HepG2 (cell line): ENCODE results near the gene LAMB4. TPM values are rescaled to one million over a fixed set of nuclear protein-coding genes. Genes with fewer than 3 reads are reported as not detected.

Experiments
- ATAC-seq: fragments of 200-7000 bp; cut with Tn5 transposase; 3 replicates; pipeline ENCODE4 v1.9.1; 2020; ENCODE audit warnings: mild to moderate bottlenecking, moderate library complexity
- BruUV-seq: library from RNA; stranded (reverse); fragments of 400-500 nt; replicated peaks from 2 replicates; lab custom pipeline; 2021; lab: Mats Ljungman, UMichigan
- CTCF ChIA-PET: fragments of 300-600 bp; formaldehyde crosslinking; extraction: SDS; loops from one replicate; lab custom pipeline; 2021; ENCODE audit warnings: low total read pairs, inconsistent platforms, low intra/inter-chr PET ratio; lab: Yijun Ruan, JAX
- POLR2A ChIA-PET: fragments of 350-600 bp; sonication (Branson Sonifier 250); formaldehyde crosslinking; loops from one replicate; lab custom pipeline; 2020; ENCODE audit warnings: antibody characterized with exemption, inconsistent platforms; lab: Yijun Ruan, JAX
- DNase-seq: peaks from one replicate; pipeline ENCODE4 v3.0.0-alpha.2; 2015; ENCODE audit warnings: low spot score
- FAIRE-seq: peaks from 3 replicates; lab custom pipeline; 2011; peaks lifted over from hg19 to GRCh38; lab: Jason Lieb, UNC
- H2AFZ ChIP-seq: one replicate; pipeline ENCODE4 v1.6.1; 2011; ENCODE audit warnings: low read length, inconsistent platforms
- H3K27ac ChIP-seq: fragments of 300-600 bp; 3 replicates; pipeline ENCODE4 v1.8.0; 2011; ENCODE audit warnings: mixed run types, mild to moderate bottlenecking, mixed read lengths, low read length, inconsistent platforms; ENCODE audit not compliant: insufficient read depth; ENCODE audit errors: extremely low read length
- H3K27me3 ChIP-seq, 2 experiments: fragments of 200-600 bp in 1 of 2; 2 replicates in 1 of 2; 3 replicates in 1 of 2; pipeline versions ENCODE4 v1.6.0 to v1.8.0; 2011; ENCODE audit warnings: low read length in 2 of 2, mild to moderate bottlenecking in 2 of 2, moderate library complexity in 2 of 2, inconsistent platforms in 1 of 2; ENCODE audit not compliant: insufficient read depth in 2 of 2, control insufficient read depth in 1 of 2
- H3K36me3 ChIP-seq, 2 experiments: fragments of 200-600 bp in 1 of 2; replicated peaks in 1 of 2; 2 replicates in 1 of 2; 3 replicates in 1 of 2; pipeline versions ENCODE4 v1.5.1 to v1.8.0; 2011; ENCODE audit warnings: low read length in 2 of 2, inconsistent platforms in 1 of 2; ENCODE audit not compliant: insufficient read depth in 2 of 2, control insufficient read depth in 1 of 2
- H3K4me1 ChIP-seq: 2 replicates; pipeline ENCODE4 v1.5.1; 2012; ENCODE audit warnings: low read length, inconsistent platforms; ENCODE audit not compliant: insufficient read depth
- H3K4me2 ChIP-seq: 2 replicates; pipeline ENCODE4 v1.6.0; 2011; ENCODE audit warnings: low read depth, low read length, inconsistent platforms
- H3K4me3 ChIP-seq, 3 experiments: fragments of 200-600 bp in 1 of 3; sonication (generic), shearing (Covaris generic) in 1 of 3; replicated peaks in 1 of 3; 2 replicates each; pipeline ENCODE4 v1.5.1; 2011 to 2016; ENCODE audit warnings: low read length in 3 of 3, inconsistent platforms in 2 of 3, low read depth in 2 of 3, mild to moderate bottlenecking in 2 of 3, control low read depth in 1 of 3, mixed read lengths in 1 of 3; ENCODE audit not compliant: insufficient read depth in 1 of 3
- H3K79me2 ChIP-seq: one replicate; pipeline ENCODE4 v1.6.1; 2011; ENCODE audit warnings: low read length, inconsistent platforms; ENCODE audit not compliant: insufficient read depth
- H3K9ac ChIP-seq: 2 replicates; pipeline ENCODE4 v1.6.0; 2011; ENCODE audit warnings: mild to moderate bottlenecking, low read depth, low read length, inconsistent platforms; ENCODE audit not compliant: insufficient read depth
- H3K9me3 ChIP-seq: 2 replicates; pipeline ENCODE4 v1.5.1; 2012; ENCODE audit warnings: mild to moderate bottlenecking, low read length
- H4K20me1 ChIP-seq: 2 replicates; pipeline ENCODE4 v1.6.0; 2011; ENCODE audit warnings: inconsistent platforms, mild to moderate bottlenecking, low read length, moderate library complexity; ENCODE audit not compliant: insufficient read depth
- DBP ChIP-seq: sonication (generic); formaldehyde crosslinking; IDR thresholded peaks from 2 replicates; pipeline ENCODE4 v1.4.0; 2020; ENCODE audit warnings: missing genetic modification reagents; ENCODE audit errors: not compliant biosample characterization
- DRAP1 ChIP-seq: IDR thresholded peaks from 2 replicates; pipeline ENCODE4 v1.6.1; 2016; ENCODE audit warnings: missing genetic modification reagents, missing compliant biosample characterization
- TAF15 ChIP-seq: fragments of 200-400 bp; formaldehyde crosslinking; IDR thresholded peaks from one replicate; pipeline ENCODE4 v1.6.1; 2018; ENCODE audit warnings: mild to moderate bottlenecking, low read depth, low read length; ENCODE audit not compliant: poor library complexity, severe bottlenecking
- ZFP36L2 ChIP-seq: sonication (generic); formaldehyde crosslinking; IDR thresholded peaks from 2 replicates; pipeline ENCODE4 v1.4.0; 2020; ENCODE audit warnings: missing genetic modification reagents
- WGBS: methylation state at CpG from one replicate; pipeline ENCODE4 v1.1.6; 2017; ENCODE audit warnings: low lambda C conversion rate; 5-methylcytosine and 5-hydroxymethylcytosine counted together
- in situ Hi-C: cut with HindIII; loops from 2 replicates; pipeline ENCODE4 v1.10.0; 2017; ENCODE audit warnings: low pct_unique_long_range_greater_than_20kb; ENCODE audit not compliant: extremely low pct_ligation_motif_present
- intact Hi-C: fragments of 100-400 bp; cut with micrococcal nuclease; formaldehyde crosslinking; loops from one replicate; pipeline ENCODE4 v1.10.0; 2022; ENCODE audit not compliant: unreplicated experiment
- polyA plus RNA-seq, 8 experiments: library from polyadenylated mRNA; depleted of rRNA in 3 of 8; stranded (reverse) in 7 of 8; unstranded in 1 of 8; fragments of >200 nt; fragmentation: Illumina TruSeq in 4 of 8; extraction: Trizol in 4 of 8; gene quantifications; 2 replicates each; pipeline versions ENCODE4 v1.2.1 to v1.2.3, GENCODE V29; 2011 to 2016; ENCODE audit warnings: low read depth in 4 of 8, missing spikeins in 1 of 8, mixed read lengths in 1 of 8; ENCODE audit not compliant: insufficient read depth in 1 of 8
- total RNA-seq, 5 experiments: library from RNA; depleted of rRNA; stranded (reverse); fragments of >200 nt; fragmentation: Illumina TruSeq; extraction: Trizol; gene quantifications; 2 replicates each; pipeline ENCODE4 v1.2.3, GENCODE V29; 2016; ENCODE audit warnings: low read depth in 1 of 5
- TF ChIP-seq, protein P1 (sequence below): sonication (generic); formaldehyde crosslinking; IDR thresholded peaks from 2 replicates; pipeline ENCODE4 v1.4.0; 2020; ENCODE audit warnings: missing genetic modification reagents, borderline replicate concordance

LAMB4 gene
- total and polyA plus RNA-seq, 2 of the 13 experiments (the other 11 are each of a cell fraction or from before 2014, with no cell fraction given) = 0.05 TPM; not detected in 1

GRCh38 chr7:107980171-107980570, 150.0 kb downstream of the LAMB4 start:
- no peak for FAIRE-seq
- H3K36me3 ChIP-seq = peaks cover 27 to 78% of the 10 kb centered on the region in 2 experiments
- peaks cover 4% of the 10 kb centered on the region; the same call in 1 of the 2 replicates for H3K4me1 ChIP-seq
- no peak overlapping the region for H2AFZ ChIP-seq
- intact Hi-C loops = no loop called here
- CTCF ChIA-PET = no interaction called here
- WGBS = 98% methylated on average over 3 of the region's 3 CpGs
- no peaks in the 10 kb centered on the region for H3K9me3 ChIP-seq
- TF ChIP-seq DBP (CRISPR knock-in tag) (no peak), TAF15 (no peak), ZFP36L2 (no peak), DRAP1 (CRISPR knock-in tag) (no peak)
- TF ChIP-seq, protein P1, sequence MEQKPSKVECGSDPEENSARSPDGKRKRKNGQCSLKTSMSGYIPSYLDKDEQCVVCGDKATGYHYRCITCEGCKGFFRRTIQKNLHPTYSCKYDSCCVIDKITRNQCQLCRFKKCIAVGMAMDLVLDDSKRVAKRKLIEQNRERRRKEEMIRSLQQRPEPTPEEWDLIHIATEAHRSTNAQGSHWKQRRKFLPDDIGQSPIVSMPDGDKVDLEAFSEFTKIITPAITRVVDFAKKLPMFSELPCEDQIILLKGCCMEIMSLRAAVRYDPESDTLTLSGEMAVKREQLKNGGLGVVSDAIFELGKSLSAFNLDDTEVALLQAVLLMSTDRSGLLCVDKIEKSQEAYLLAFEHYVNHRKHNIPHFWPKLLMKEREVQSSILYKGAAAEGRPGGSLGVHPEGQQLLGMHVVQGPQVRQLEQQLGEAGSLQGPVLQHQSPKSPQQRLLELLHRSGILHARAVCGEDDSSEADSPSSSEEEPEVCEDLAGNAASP (CRISPR knock-in tag) = no peak
- TF ChIP-seq, all 625 proteins: peak for 0
- H3K4me2 ChIP-seq = no peak overlapping the region
- no TSS peak for BruUV-seq
- H3K4me3 ChIP-seq = no peak overlapping the region
- DNase-seq = no peak
- POLR2A ChIA-PET = interaction anchor here (1.0 kb wide), 1 partner anchor 23 kb away, joined by 3 read pairs; the partner anchor contains the start of gene LAMB1
- no peaks in the 10 kb centered on the region for H4K20me1 ChIP-seq
- H3K9ac ChIP-seq = no peak overlapping the region
- H3K27ac ChIP-seq = no peak overlapping the region
- in situ Hi-C loops = no loop called here
- no peak for ATAC-seq
- no peaks in the 10 kb centered on the region for H3K79me2 ChIP-seq
- no peaks in the 10 kb centered on the region for H3K27me3 ChIP-seq
